ENCODE measurements around the gene ARHGAP42. TPM values are rescaled to one million over a fixed set of nuclear protein-coding genes. Genes with fewer than 3 reads are reported as not detected.

The ARHGAP42 gene
- total RNA-seq, 4 donors from 2014 or later, result 7.6 to 22.2 (median 14.6) TPM

DNA sequence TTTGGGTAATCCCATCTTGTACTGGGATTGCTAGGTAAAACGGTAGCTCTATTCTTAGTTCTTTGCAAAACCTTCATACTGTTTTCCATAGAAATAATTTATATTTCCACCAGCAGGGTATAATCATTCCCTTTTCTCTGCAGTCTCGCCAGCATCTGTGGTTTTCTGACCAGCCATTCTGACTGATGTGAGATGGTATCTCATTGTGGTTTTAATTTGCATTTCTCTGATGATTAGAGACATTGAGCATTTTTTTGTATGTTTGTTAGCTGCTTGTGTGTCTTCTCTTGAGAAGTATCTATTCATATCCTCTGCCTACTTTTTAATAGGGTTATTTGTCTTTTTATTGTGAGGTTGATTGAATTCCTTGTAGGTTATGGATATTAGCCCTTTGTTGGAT, 221.7 kb downstream of the ARHGAP42 start:
- TF ChIP-seq, protein P1, sequence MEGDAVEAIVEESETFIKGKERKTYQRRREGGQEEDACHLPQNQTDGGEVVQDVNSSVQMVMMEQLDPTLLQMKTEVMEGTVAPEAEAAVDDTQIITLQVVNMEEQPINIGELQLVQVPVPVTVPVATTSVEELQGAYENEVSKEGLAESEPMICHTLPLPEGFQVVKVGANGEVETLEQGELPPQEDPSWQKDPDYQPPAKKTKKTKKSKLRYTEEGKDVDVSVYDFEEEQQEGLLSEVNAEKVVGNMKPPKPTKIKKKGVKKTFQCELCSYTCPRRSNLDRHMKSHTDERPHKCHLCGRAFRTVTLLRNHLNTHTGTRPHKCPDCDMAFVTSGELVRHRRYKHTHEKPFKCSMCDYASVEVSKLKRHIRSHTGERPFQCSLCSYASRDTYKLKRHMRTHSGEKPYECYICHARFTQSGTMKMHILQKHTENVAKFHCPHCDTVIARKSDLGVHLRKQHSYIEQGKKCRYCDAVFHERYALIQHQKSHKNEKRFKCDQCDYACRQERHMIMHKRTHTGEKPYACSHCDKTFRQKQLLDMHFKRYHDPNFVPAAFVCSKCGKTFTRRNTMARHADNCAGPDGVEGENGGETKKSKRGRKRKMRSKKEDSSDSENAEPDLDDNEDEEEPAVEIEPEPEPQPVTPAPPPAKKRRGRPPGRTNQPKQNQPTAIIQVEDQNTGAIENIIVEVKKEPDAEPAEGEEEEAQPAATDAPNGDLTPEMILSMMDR (IDR thresholded peaks at IDR 0.05), result no peak
- TF ChIP-seq POLR2A (IDR thresholded peaks at IDR 0.05), result no peak
- WGBS, 2 donors, result 76 to 82% methylated on average over 2 of the region's 2 CpGs
- no peak for DNase-seq (ENCODE audit: low spot score in 2 of 2)
- intact Hi-C loops (cut with DNase I; ENCODE audit: low total_unique reads), result no loop called here
- no peak overlapping the region for H3K4me3 ChIP-seq (ENCODE audit: low read depth, poor library complexity, severe bottlenecking)

DNA sequence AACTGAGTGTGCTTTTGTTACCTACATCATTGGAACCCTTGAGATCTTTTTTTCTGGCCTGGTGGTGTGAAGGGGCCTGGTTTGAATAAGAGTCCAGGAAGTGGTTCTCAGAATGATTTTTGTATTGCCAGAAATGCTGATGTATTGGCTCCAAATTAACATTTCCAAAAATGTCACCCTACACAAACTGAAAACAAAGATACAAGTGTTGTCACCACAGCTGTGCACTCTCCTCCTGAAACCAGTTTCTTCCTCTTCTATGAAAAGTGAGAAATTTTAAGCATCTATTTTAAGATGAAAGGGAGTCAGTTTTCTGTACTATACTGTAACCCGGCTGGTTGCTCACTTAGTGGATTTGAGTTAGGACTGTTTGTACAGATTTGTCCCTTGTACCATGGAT, 223.7 kb downstream of the ARHGAP42 start:
- no peak overlapping the region for H3K4me3 ChIP-seq (ENCODE audit: low read depth, poor library complexity, severe bottlenecking)
- WGBS, 2 donors, result 87 to 90% methylated on average over 1 of the region's 1 CpG
- no peak for TF ChIP-seq POLR2A (IDR thresholded peaks at IDR 0.05)
- TF ChIP-seq, protein P1 (IDR thresholded peaks at IDR 0.05), result no peak
- DNase-seq (ENCODE audit: low spot score in 2 of 2), result no peak
- intact Hi-C loops (cut with DNase I; ENCODE audit: low total_unique reads), result no loop called here

DNA sequence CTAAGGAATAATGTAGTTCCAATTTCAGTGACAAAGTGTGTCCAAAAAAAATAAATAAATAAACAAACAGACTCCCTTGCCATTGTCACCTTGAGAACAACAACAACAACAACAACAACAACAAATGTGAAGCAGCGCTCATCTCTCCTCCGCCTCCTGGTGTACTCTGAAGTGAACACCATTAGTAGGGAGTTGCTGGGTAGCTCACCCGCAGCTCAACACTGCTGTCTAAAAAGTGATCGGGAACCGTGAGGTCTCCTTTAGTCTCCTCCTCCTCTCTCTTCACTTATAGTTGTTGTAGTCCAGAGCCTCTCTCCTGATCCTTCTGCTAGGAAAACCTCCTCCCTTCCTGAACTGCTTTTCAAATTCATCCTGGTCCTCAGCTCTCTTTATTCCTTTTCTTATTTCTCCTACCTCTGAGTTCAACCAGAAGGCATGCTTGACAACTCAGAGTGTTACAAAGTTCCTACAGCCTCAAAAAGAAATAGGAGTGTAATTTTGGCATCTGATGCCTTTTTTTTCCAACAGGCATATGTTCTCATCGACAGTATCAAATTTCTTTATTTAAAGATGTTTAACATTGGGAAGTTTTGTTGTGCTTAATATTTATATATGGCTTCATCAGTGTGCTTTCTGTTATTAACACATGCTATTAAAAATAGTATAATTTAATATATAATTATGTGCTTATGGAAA, 227.5 kb downstream of the ARHGAP42 start:
- 93% methylated on average over 6 of the region's 6 CpGs for WGBS, 2 donors
- no peak for DNase-seq (ENCODE audit: low spot score in 2 of 2)
- intact Hi-C loops (cut with DNase I; ENCODE audit: low total_unique reads), result no loop called here
- no peak overlapping the region for H3K4me3 ChIP-seq (ENCODE audit: low read depth, poor library complexity, severe bottlenecking)
- TF ChIP-seq, protein P1 (IDR thresholded peaks at IDR 0.05), result no peak
- no peak for TF ChIP-seq POLR2A (IDR thresholded peaks at IDR 0.05)

DNA sequence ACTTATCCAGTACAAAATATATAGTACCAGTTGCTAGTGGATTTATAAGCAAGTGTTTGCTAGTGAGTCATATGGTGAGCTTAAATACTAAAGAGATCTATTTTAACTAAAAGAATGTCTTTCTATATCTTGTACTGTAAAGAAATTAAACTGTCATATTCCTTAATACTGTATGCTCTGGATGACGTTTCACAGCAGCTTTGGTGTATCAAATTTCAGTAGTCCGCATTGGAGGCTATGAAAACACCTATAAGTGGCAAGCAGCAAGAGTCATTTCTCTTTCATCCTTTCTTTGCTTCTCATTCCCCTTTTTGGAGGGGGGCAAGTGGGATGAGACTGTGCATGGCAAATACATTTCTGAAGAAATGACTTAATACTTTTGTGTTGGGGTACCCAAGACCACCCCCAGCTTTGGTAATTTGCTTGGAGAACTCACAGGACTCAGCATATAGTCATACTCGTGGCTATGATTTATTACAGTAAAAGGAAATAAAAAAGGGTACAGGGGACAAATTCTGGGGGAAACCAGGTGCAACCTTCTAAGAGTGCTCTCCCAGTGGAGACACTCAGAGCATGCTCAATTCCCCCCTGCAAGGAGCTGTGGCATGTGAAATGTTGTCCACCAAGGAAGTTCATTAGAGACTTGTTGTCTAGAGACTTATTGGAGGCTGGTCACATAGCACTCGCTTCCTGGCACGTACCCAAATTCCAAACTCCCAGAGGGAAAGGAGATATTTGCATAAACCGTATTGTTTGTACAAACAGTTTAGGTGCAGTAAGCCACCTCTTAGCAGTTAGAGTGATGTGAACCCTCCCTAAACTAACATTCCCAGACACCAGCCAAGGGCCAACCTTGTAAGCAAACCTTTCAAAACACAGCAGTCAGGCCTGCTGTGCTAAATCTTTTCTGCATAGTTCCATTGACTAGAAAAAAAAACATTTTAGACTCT, 231.7 kb downstream of the ARHGAP42 start:
- H3K4me3 ChIP-seq (ENCODE audit: low read depth, poor library complexity, severe bottlenecking), result no peak overlapping the region
- 43 to 51% methylated on average over 6 of the region's 6 CpGs for WGBS, 2 donors
- no peak for DNase-seq (ENCODE audit: low spot score in 2 of 2)
- TF ChIP-seq POLR2A (IDR thresholded peaks at IDR 0.05), result no peak
- intact Hi-C loops (cut with DNase I; ENCODE audit: low total_unique reads), result no loop called here

DNA sequence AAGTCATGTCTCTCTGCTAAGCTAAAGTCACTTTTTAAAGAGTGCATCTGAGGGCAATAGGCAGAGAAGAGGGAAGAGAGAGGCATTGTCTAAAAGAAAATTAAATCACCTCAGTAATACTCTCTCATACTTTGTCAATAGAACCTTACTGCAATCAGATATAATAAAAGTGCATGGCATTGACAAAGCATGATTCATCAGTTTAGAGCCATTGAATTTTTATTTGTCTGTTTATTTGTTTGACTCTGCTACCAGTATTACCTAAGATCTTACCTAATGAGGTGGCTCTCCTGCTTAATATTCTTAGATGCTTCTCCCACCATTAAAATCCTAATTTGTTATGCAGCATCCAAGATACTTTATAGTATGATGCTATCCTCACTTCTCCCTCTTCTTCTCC, 233.5 kb downstream of the ARHGAP42 start:
- DNase-seq (ENCODE audit: low spot score in 2 of 2), result no peak
- TF ChIP-seq, protein P1 (IDR thresholded peaks at IDR 0.05), result no peak
- no peak for TF ChIP-seq POLR2A (IDR thresholded peaks at IDR 0.05)
- intact Hi-C loops (cut with DNase I; ENCODE audit: low total_unique reads), result no loop called here
- H3K4me3 ChIP-seq (ENCODE audit: low read depth, poor library complexity, severe bottlenecking), result no peak overlapping the region

DNA sequence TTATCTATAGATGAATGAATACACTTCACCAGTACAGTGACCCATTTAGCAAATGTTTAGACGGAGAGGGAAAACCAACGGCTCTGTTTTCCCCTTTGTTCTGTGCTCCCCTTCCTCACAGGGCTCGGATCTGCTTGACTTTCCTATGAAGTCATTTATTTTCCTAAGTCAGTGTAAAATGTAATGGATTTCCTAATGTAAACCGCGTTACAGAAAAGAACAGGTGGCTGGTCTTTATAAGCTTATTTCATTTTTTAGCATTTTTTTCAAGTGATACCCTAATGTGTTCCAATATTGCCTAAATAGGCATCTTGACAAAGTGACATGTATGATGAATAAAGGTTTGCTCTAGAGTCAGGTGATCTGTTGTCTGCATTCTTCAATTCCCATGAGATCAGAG, 235.0 kb downstream of the ARHGAP42 start:
- H3K4me3 ChIP-seq (ENCODE audit: low read depth, poor library complexity, severe bottlenecking), result no peak overlapping the region
- intact Hi-C loops (cut with DNase I; ENCODE audit: low total_unique reads), result no loop called here
- DNase-seq (ENCODE audit: low spot score in 2 of 2), result no peak
- TF ChIP-seq POLR2A (IDR thresholded peaks at IDR 0.05), result no peak
- TF ChIP-seq, protein P1 (IDR thresholded peaks at IDR 0.05), result no peak
- 88 to 92% methylated on average over 5 of the region's 5 CpGs for WGBS, 2 donors
